Mammary epithelial cell (primary cell): ENCODE results near the gene EXOC6B.

Experiments
- EZH2 ChIP-seq: IDR thresholded peaks from 2 replicates; pipeline ENCODE4 v1.6.1; 2012; ENCODE audit warnings: low read length, inconsistent platforms, borderline replicate concordance
- TF ChIP-seq, protein P1 (sequence below), 2 donors: IDR thresholded peaks in 1 of 2; conservative IDR thresholded peaks in 1 of 2; 2 replicates each; pipeline ENCODE4 v1.5.1; 2011 to 2012; ENCODE audit warnings: inconsistent platforms in 2 of 2, low read length in 2 of 2, mild to moderate bottlenecking in 2 of 2, control low read depth in 1 of 2, low read depth in 1 of 2; ENCODE audit not compliant: insufficient read depth in 1 of 2; ENCODE audit errors: extremely low read depth in 1 of 2

DNA sequence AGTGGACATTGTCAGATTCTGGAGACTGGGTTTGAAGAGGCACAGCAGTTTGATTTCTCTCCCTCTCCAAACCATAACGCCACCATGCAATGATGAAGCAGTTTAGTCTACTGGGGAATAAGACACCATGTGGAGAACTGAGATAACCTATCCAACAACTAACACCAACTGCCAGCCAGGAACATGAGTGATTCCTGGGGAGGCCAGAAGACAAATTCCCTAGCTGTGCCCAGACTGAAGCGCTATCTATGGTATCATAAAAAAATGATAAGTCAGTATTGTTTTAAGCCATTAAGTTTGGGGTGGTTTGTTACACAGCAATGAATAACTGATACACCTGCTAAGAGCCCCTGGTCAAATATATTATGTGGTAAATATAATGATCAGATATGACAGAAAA lies 129.3 kb downstream of the EXOC6B start:
- no peak for TF ChIP-seq EZH2
- TF ChIP-seq, protein P1, sequence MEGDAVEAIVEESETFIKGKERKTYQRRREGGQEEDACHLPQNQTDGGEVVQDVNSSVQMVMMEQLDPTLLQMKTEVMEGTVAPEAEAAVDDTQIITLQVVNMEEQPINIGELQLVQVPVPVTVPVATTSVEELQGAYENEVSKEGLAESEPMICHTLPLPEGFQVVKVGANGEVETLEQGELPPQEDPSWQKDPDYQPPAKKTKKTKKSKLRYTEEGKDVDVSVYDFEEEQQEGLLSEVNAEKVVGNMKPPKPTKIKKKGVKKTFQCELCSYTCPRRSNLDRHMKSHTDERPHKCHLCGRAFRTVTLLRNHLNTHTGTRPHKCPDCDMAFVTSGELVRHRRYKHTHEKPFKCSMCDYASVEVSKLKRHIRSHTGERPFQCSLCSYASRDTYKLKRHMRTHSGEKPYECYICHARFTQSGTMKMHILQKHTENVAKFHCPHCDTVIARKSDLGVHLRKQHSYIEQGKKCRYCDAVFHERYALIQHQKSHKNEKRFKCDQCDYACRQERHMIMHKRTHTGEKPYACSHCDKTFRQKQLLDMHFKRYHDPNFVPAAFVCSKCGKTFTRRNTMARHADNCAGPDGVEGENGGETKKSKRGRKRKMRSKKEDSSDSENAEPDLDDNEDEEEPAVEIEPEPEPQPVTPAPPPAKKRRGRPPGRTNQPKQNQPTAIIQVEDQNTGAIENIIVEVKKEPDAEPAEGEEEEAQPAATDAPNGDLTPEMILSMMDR (conservative IDR thresholded peaks at IDR 0.05 in 1 of 2, IDR thresholded peaks at IDR 0.05 in 1 of 2; ENCODE audit: extremely low read depth in 1 of 2, insufficient read depth in 1 of 2, low read depth in 1 of 2, low read length in 2 of 2) = no peak
